Astrocyte (in vitro differentiated cells and primary cell): ENCODE results near the gene OS9.

Experiments used
- CTCF ChIP-seq: IDR thresholded peaks from 2 replicates; pipeline ENCODE4 v1.5.1; 2011; ENCODE audit warnings: low read depth, mild to moderate bottlenecking, inconsistent platforms, low read length, moderate library complexity; ENCODE audit not compliant: insufficient read depth
- EZH2 ChIP-seq: IDR thresholded peaks from 2 replicates; pipeline ENCODE4 v1.6.1; 2012; ENCODE audit warnings: mild to moderate bottlenecking, low read length, inconsistent platforms; ENCODE audit not compliant: insufficient read depth

DNA sequence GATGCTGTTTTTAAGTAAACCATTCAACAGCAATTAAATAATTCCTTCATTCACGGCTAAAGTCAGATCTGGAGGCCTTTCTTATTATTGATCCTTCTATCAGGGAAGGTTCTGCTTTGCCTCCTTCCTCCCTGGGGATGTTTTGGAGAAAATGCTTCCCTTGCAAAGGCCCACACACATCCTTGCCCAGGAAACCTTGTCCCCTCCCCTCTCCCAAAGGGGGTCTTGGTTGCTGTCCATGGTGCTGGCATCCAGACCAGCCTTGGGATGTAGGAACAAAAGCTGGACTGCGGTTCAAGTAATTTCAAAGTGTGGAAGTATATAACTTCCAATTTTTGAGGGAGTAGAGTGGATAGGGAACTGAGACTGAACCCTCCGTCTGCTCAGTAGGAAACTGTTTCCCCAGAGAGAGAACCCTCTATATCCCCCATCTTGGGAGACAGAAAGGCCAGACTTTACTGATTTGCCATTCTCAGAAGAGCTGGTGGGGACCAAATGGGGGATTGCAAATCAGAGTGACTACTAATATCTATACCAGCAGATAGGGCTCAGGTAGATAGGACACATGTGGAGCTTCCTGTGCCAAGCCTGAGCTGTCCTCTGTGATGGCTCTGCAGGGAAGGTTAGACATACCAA, 66.5 kb downstream of the OS9 start:
- TF ChIP-seq CTCF (no peak), EZH2 (no peak)
